C1 segment of cervical spinal cord (tissue), 14 donors: Measurements from ENCODE around the gene MAGI1.

Experiments
- DNase-seq, 14 donors: peaks; one replicate each; lab custom pipeline; 2025; lab: John Stamatoyannopoulos, UW

MAGI1 gene

GRCh38 chr3:65717676-65718346, 320.9 kb downstream of the MAGI1 start:
- no peak for DNase-seq

DNA sequence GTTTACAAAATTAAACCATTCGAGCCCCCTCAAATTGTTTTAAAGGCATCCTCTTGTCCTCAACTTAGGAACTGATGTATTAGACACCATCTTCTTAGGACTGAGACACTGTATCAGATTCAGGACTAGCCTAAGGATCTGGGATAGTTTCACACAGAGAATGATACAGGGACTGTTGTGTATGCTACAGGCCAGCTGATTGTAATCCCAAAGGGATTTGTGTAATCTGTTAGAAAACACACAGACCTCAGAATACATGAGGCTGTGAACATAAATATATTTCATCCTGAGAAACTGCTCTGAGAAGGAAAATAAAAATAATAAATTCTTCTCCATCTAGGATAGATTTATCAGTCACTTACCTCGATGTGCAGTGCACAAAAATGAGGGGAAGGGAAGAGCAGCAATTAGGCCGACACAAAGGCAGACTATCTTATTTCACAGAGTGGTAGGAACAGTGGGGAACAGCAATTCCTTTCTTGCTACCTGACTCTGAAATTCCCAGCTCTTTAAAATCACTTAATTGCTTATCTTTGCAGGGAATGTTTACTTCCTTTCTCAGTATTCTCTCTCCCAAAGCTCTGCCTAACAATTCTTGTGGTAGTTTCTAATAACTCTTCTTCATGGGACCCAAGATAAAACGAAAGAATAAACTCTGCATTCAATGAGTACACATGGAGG, 322.5 kb downstream of the MAGI1 start:
- DNase-seq = no peak

GRCh38 chr3:65714134-65714533, 324.6 kb downstream of the MAGI1 start:
- DNase-seq = no peak

DNA sequence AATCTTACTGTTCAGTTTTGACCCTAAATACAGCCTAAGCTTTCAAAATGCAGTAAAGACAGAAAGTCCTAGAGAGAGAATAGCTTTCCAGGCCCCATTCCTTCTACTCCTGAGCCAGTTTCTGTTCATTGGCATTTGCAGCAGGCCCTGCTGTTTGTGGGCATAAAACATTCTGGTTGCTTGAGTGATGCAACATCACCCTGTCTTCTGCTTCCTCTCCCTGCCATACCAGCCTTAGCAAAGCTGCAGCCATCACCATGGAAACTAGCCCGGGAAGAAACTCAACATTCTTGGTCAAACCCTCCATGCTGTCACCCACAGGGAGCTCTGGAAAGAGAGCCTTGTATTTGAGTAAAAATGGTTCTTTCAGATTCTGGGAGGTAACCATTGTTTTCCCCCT, 325.7 kb downstream of the MAGI1 start:
- peak in 7 of 14 donors; percentile 6 to 60 (median 21) for DNase-seq

DNA sequence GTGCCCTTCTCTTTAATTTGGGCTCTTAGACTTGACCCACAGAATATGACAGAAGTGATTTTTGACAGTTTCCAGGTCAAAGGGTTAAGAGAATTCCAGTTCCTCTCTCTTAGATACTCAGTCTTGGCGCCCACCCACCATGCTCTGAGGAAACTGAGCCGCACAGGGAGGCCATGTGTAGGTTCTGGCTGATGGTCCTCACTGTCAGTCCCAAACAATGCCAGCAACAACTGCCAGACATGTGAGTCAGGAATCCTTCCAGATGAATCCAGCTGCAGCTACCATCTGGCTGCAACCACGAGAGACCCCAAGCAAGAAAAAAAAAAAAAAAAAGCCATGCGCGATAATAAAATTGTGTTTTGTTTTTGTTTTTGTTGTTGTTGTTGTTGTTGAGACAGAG, 326.6 kb downstream of the MAGI1 start:
- DNase-seq = no peak

GRCh38 chr3:65706776-65707568, 331.7 kb downstream of the MAGI1 start:
- DNase-seq = no peak

GRCh38 chr3:65706301-65706700, 332.4 kb downstream of the MAGI1 start:
- peak in 2 of 14 donors; percentile 11 to 59 for DNase-seq

GRCh38 chr3:65703820-65704219, 334.9 kb downstream of the MAGI1 start:
- DNase-seq = no peak

- peak in 1 of 14 donors; percentile 31 for DNase-seq
Measured at GRCh38 chr3:65703026-65703425, 335.7 kb downstream of the MAGI1 start.

DNA sequence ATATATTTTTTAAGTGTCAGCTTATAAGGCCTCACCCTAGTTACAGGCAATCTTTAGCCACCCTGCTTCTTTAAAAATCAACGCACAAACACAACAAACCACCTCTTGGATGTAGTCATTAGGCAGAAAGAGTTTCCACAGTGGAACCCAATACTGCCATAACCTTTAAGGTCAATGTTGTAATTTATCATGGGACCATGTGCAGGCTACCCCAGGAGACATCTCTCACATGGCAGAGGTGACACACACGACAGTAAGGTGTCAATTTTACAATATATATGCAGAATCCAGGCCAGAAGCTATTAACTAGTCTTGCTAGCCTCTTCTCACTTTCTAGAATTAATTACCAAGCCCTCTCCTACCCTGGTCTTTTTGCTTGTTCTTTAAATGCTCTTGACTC, 336.5 kb downstream of the MAGI1 start:
- DNase-seq = no peak

DNA sequence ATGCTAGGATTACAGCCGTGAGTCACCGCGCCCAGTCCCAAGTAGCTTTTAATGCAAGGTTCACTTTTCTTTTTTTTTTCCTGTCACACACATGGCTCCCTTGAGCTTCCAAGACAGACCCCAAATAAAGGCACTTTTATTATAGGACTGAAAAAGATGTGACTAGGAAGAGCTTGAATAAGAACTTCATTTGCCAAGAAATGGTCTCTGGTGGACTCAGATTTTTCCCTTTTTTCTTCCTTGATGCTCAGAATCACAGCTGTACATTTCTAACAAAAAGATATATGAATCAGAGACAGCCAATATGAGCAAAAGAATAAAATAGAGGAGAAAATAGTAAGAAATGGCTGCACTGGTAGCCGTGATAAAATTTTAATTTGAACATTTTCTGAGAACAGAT, 337.2 kb downstream of the MAGI1 start:
- no peak for DNase-seq

DNA sequence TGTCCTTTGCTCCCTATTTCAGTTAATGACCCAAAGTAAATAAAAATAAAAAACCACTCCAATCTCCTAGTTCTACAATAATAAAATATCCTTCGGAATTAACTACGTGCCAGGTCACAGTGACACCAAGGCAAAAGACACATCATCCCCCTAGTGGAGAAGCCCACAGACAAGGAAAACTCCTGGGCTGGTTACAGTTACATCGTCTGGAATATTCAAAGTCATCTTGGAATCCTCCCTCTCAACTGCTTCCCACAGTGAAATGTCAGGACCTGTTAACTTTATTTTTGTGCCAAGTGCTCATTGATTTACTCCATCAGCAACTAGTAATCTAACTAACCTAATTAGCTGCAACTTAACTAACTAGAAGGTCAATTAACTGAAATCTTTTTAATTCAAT, 349.3 kb downstream of the MAGI1 start:
- DNase-seq = no peak

- DNase-seq = no peak
Measured at GRCh38 chr3:65687741-65688140, 351.0 kb downstream of the MAGI1 start.

DNA sequence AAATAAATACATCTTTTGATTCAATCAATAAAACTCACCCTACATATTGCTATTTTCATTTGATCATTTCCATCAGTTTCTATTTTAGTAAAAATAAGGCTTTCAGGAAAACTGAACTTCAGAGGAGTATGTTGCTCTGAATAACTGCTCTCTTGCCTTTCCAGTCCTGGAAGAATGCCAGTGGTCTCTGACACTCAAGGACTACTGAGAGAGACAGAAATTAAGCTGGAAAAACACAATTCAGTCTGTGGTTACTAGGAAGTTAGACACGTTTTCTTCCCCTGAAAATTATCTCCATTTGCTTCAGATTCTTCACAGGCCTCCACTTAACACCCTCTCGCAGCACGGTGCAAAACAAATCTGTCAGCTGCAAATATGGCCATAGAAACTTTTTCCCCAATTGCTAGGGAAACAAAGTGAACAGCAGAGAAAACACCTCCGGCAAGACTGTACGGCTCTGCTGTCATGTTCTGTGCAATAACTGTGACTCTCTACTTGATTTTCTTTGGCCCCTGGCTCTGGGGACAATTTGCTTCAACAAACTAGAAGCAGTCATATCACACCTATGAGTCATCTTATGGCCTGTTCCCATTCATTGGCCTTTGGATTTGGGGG, 353.0 kb downstream of the MAGI1 start:
- DNase-seq = peak in 2 of 14 donors; percentile 3 to 23

GRCh38 chr3:65678516-65678915, 360.2 kb downstream of the MAGI1 start:
- DNase-seq = no peak

- no peak for DNase-seq
Measured at GRCh38 chr3:65677486-65678010, 361.2 kb downstream of the MAGI1 start.

- no peak for DNase-seq
Measured at GRCh38 chr3:65676580-65676979, 362.1 kb downstream of the MAGI1 start.

GRCh38 chr3:65675011-65675410, 363.7 kb downstream of the MAGI1 start:
- DNase-seq = no peak

- DNase-seq = no peak
Measured at GRCh38 chr3:65674226-65674625, 364.5 kb downstream of the MAGI1 start.

DNA sequence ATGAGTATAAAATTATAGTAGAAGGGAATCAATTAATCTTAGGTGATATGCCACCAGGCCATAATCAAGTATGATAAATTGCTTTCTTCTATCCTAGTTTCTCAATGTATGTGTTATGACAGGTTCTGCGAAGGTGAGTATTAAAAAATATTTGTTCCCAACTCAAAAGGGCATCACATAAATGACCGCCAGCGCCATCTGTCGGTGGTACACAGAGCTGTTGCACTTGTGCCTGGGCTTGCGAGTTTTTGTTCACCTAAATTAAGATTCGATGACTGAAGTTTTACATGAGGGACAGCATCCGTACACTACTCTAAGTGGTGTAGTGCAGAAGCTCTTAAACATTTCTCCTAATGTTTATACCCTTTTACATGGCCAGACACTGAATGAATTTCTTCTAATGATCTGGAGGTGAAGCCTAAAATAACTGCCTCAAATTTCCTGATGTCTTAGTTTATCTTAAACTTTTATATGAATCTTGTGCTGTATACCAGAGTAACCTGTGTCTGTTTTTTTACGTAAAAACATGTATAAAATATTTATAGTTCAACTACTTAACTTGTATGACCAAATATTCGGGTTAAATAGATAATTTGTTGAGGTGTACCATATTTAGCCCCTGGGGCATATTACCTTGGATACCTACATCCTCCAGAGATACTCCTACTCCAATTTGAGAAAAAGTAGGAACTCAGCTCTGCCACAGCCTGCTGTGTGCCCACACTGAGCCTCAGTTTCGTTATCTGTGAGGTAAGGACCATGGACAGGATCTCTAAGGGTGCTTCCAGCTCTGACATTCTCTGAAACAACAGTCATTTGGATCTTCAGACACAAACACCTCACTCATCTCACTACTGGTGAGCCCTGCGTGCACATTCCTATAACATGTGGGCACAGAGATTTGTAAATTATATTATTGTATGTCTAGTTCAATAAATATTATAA, 365.6 kb downstream of the MAGI1 start:
- peak in 10 of 14 donors; percentile 1 to 45 (median 9) for DNase-seq

- DNase-seq = no peak
Measured at GRCh38 chr3:65672061-65672460, 366.7 kb downstream of the MAGI1 start.
